Memory B cell (primary cell): Measurements from ENCODE around the gene TMEM239.
"Not testable (repeated sequence)": the region's sequence is repeated elsewhere in the genome, so short reads cannot be mapped to it uniquely, and the experiment has no call there.

Experiments used
- ATAC-seq: fragments of 150-1000 bp; cut with Tn5 transposase; 2 replicates; pipeline ENCODE4 v1.10.0; 2021; ENCODE audit warnings: low read depth, mild to moderate bottlenecking, moderate library complexity
- DNase-seq, 2 donors: peaks; one replicate each; pipeline ENCODE4 v3.0.0; 2022; ENCODE audit warnings: low spot score in 2 of 2
- H3K27ac Mint-ChIP-seq: one replicate; pipeline ENCODE4 v1.8.0; 2022; ENCODE audit warnings: mild to moderate bottlenecking, moderate library complexity, mixed read lengths
- H3K27me3 Mint-ChIP-seq: one replicate; pipeline ENCODE4 v1.8.0; 2022; ENCODE audit warnings: mixed read lengths
- H3K36me3 Mint-ChIP-seq: one replicate; pipeline ENCODE4 v1.8.0; 2022; ENCODE audit warnings: mild to moderate bottlenecking, mixed read lengths
- H3K4me1 Mint-ChIP-seq: one replicate; pipeline ENCODE4 v1.8.0; 2022; ENCODE audit warnings: mixed read lengths
- H3K4me3 Mint-ChIP-seq: one replicate; pipeline ENCODE4 v1.8.0; 2022; ENCODE audit warnings: mild to moderate bottlenecking, moderate library complexity, mixed read lengths
- H3K9me3 Mint-ChIP-seq: one replicate; pipeline ENCODE4 v1.8.0; 2022; ENCODE audit warnings: mixed read lengths

TMEM239 gene

GRCh38 chr20:2820896-2821869 lies 5.0 kb downstream of the TMEM239 start:
- no peaks in the 10 kb centered on the region for H3K9me3 Mint-ChIP-seq
- no peak overlapping the region for H3K4me3 Mint-ChIP-seq
- H3K4me1 Mint-ChIP-seq: peaks cover 6% of the 10 kb centered on the region
- peaks cover 29% of the 10 kb centered on the region for H3K27me3 Mint-ChIP-seq
- H3K27ac Mint-ChIP-seq: no peak overlapping the region
- no peaks in the 10 kb centered on the region for H3K36me3 Mint-ChIP-seq
- no peak for ATAC-seq
- DNase-seq: no peak

GRCh38 chr20:2822073-2822472 lies 5.9 kb downstream of the TMEM239 start:
- ATAC-seq: peak; percentile 26
- Mint-ChIP-seq H3K9me3 (no peaks in the 10 kb centered on the region), H3K36me3 (no peaks in the 10 kb centered on the region), H3K27me3 (peaks cover 25% of the 10 kb centered on the region), H3K27ac (no peak overlapping the region), H3K4me3 (no peak overlapping the region), H3K4me1 (peaks cover 6% of the 10 kb centered on the region)
- no peak for DNase-seq

GRCh38 chr20:2825761-2826160 lies 9.6 kb downstream of the TMEM239 start:
- no peak overlapping the region for H3K4me3 Mint-ChIP-seq
- H3K4me1 Mint-ChIP-seq: no peaks in the 10 kb centered on the region
- no peak overlapping the region for H3K27ac Mint-ChIP-seq
- H3K27me3 Mint-ChIP-seq: peaks cover 12% of the 10 kb centered on the region
- DNase-seq (no peak), ATAC-seq (no peak)
- H3K36me3 Mint-ChIP-seq: no peaks in the 10 kb centered on the region
- no peaks in the 10 kb centered on the region for H3K9me3 Mint-ChIP-seq

- Mint-ChIP-seq H3K27me3 (peaks cover 9% of the 10 kb centered on the region), H3K4me1 (no peaks in the 10 kb centered on the region), H3K9me3 (no peaks in the 10 kb centered on the region), H3K36me3 (no peaks in the 10 kb centered on the region), H3K4me3 (no peak overlapping the region), H3K27ac (no peak overlapping the region)
- DNase-seq (no peak), ATAC-seq (no peak)
These were observed 10.5 kb downstream of the TMEM239 start for GRCh38 chr20:2826655-2827054.

- no peak overlapping the region for H3K27ac Mint-ChIP-seq
- no peak for DNase-seq
- no peaks in the 10 kb centered on the region for H3K4me1 Mint-ChIP-seq
- H3K27me3 Mint-ChIP-seq: peaks cover 7% of the 10 kb centered on the region
- ATAC-seq: no peak
- no peak overlapping the region for H3K4me3 Mint-ChIP-seq
- H3K36me3 Mint-ChIP-seq: no peaks in the 10 kb centered on the region
- H3K9me3 Mint-ChIP-seq: no peaks in the 10 kb centered on the region
These were observed 13.2 kb downstream of the TMEM239 start for GRCh38 chr20:2829376-2829775.

- not testable (repeated sequence) for H3K4me1 Mint-ChIP-seq, DNase-seq, H3K4me3 Mint-ChIP-seq, H3K27ac Mint-ChIP-seq, H3K36me3 Mint-ChIP-seq, H3K27me3 Mint-ChIP-seq, H3K9me3 Mint-ChIP-seq, ATAC-seq
These were observed 15.0 kb downstream of the TMEM239 start for GRCh38 chr20:2831206-2831605.

- peaks cover 4% of the 10 kb centered on the region for H3K27me3 Mint-ChIP-seq
- peaks cover 2% of the 10 kb centered on the region for H3K36me3 Mint-ChIP-seq
- no peak for DNase-seq
- peaks cover 6% of the 10 kb centered on the region for H3K4me1 Mint-ChIP-seq
- no peaks in the 10 kb centered on the region for H3K9me3 Mint-ChIP-seq
- no peak overlapping the region for H3K4me3 Mint-ChIP-seq
- ATAC-seq: no peak
- H3K27ac Mint-ChIP-seq: no peak overlapping the region
These were observed 17.6 kb downstream of the TMEM239 start for GRCh38 chr20:2833761-2834160.

- Mint-ChIP-seq H3K27me3 (peaks cover 1% of the 10 kb centered on the region), H3K27ac (no peak overlapping the region), H3K4me3 (no peak overlapping the region), H3K9me3 (no peaks in the 10 kb centered on the region), H3K4me1 (peaks cover 11% of the 10 kb centered on the region), H3K36me3 (peaks cover 2% of the 10 kb centered on the region)
- ATAC-seq (no peak), DNase-seq (no peak)
These were observed 18.4 kb downstream of the TMEM239 start for GRCh38 chr20:2834401-2835110.

GRCh38 chr20:2835331-2835796 lies 19.2 kb downstream of the TMEM239 start:
- DNase-seq: no peak
- H3K4me1 Mint-ChIP-seq: peaks cover 13% of the 10 kb centered on the region
- no peak for ATAC-seq
- no peaks in the 10 kb centered on the region for H3K27me3 Mint-ChIP-seq
- H3K9me3 Mint-ChIP-seq: no peaks in the 10 kb centered on the region
- peaks cover 2% of the 10 kb centered on the region for H3K36me3 Mint-ChIP-seq
- no peak overlapping the region for H3K4me3 Mint-ChIP-seq
- no peak overlapping the region for H3K27ac Mint-ChIP-seq

- DNase-seq: no peak
- no peak overlapping the region for H3K4me3 Mint-ChIP-seq
- H3K9me3 Mint-ChIP-seq: no peaks in the 10 kb centered on the region
- no peak for ATAC-seq
- H3K27ac Mint-ChIP-seq: no peak overlapping the region
- peaks cover 13% of the 10 kb centered on the region for H3K4me1 Mint-ChIP-seq
- H3K36me3 Mint-ChIP-seq: peaks cover 2% of the 10 kb centered on the region
- H3K27me3 Mint-ChIP-seq: no peaks in the 10 kb centered on the region
These were observed 19.9 kb downstream of the TMEM239 start for GRCh38 chr20:2836035-2836434.

- H3K4me1 Mint-ChIP-seq: peaks cover 17% of the 10 kb centered on the region
- peak overlapping the region; percentile 43 for H3K27ac Mint-ChIP-seq
- peaks cover 2% of the 10 kb centered on the region for H3K36me3 Mint-ChIP-seq
- no peak for ATAC-seq
- no peaks in the 10 kb centered on the region for H3K9me3 Mint-ChIP-seq
- no peak overlapping the region for H3K4me3 Mint-ChIP-seq
- DNase-seq: no peak
- no peaks in the 10 kb centered on the region for H3K27me3 Mint-ChIP-seq
These were observed 21.2 kb downstream of the TMEM239 start for GRCh38 chr20:2837221-2837960.

- no peak for ATAC-seq
- no peaks in the 10 kb centered on the region for H3K9me3 Mint-ChIP-seq
These were observed 22.1 kb downstream of the TMEM239 start for GRCh38 chr20:2838170-2838797.

GRCh38 chr20:2838847-2839671 lies 22.9 kb downstream of the TMEM239 start:
- H3K36me3 Mint-ChIP-seq: peaks cover 2% of the 10 kb centered on the region
- no peaks in the 10 kb centered on the region for H3K9me3 Mint-ChIP-seq
- H3K27ac Mint-ChIP-seq: peak overlapping the region; percentile 89
- DNase-seq: no peak
- H3K4me1 Mint-ChIP-seq: peaks cover 17% of the 10 kb centered on the region
- no peaks in the 10 kb centered on the region for H3K27me3 Mint-ChIP-seq
- no peak for ATAC-seq
- H3K4me3 Mint-ChIP-seq: peak overlapping the region; percentile 82

More at GRCh38 chr20:2838170-2838797, 22.1 kb downstream of the TMEM239 start:
- H3K36me3 Mint-ChIP-seq: peaks cover 2% of the 10 kb centered on the region
- no peak for DNase-seq
- H3K4me3 Mint-ChIP-seq: peak overlapping the region; percentile 46
- H3K27ac Mint-ChIP-seq: peak overlapping the region; percentile 43
- no peaks in the 10 kb centered on the region for H3K27me3 Mint-ChIP-seq
- peaks cover 17% of the 10 kb centered on the region for H3K4me1 Mint-ChIP-seq
